ENCODE results near the gene HCRTR1.

HCRTR1 gene

GRCh38 chr1:31617218-31617915, at the start of gene HCRTR1:
HCRTR1 (plus strand) TSS chr1:31617689; CDS start chr1:31619193, 1,504 bp downstream.
- no peak for FAIRE-seq

GRCh38 chr1:31567956-31568570, 49.4 kb upstream of the HCRTR1 start:
- FAIRE-seq = no peak

DNA sequence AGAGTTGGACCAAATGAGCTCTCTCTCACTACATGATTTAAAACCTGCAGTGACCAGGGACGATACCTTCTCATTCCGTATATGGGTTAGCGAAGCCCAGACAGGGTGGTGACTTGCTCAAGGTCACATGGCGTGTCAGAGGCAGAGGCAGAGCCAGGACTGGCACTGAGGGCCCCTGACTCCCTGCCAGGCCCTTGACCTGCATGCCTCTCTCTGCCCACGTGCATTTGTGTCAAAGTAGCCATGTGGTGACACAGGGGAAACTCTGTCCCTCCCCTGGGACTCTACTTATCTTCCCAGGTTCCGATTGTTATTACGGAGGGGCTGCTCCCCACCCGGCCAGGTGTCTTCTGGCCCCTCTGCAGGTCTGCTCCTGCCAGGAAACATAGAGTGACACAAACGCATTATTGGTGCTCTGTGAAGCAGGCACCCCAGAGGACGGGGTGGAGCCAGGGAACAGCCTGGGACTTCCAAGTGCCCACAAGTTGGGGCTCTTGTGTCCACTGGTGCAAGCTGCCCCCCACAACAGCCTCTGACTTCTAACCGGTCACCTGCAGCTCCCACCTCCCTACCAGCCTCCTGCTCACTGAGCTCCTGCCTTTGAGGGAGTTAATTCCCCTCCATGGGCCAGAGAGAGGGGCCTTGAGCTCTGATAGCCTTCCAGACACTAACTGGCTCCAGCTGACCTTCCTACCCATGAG, 48.4 kb upstream of the HCRTR1 start:
- FAIRE-seq = no peak

DNA sequence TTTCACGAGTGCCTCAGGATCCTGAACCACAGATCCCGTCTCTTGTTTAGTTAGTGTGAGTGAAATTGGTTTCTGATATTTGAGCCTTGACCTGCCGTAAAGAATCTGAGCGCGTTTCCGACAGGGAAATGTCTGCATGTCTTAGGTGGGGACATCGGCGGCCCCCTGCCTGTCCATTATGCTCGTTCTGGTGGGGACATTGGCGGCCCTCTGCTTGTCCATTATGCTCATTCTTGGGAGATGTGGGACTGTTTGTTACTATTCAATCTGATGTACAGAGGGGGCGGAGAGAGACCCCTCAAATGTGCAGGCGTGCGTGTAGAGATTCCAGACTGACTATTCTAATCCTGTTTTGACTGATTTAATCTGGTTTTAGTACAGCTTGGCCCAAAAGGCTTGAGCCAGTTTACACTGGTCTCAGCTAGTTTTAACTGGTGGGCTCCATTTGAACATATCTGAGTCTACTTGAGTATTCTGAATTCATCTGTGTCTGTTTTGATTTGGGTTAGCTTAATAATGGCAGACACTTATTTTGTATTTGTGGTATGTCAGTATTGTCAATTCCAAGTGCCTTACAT, 47.8 kb upstream of the HCRTR1 start:
- FAIRE-seq = no peak

DNA sequence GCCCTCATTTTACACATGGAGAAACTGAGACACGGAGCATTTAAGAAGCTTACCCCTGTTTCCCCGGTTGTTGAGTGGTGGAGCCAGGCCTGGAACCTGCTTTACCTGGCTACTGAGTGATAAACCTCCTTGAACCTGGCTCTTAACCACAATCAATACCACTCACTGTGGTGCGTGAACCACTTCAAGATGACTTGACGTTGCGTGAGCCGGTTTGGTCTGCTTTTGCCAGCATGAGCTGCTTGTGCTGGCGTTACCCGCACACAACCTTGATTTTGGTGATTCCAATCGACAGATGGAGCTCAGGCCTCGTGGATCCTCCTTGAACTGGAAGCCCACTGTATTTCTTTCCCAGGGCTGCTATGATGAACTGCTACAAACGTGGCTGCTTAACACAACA, 47.3 kb upstream of the HCRTR1 start:
- FAIRE-seq = no peak

DNA sequence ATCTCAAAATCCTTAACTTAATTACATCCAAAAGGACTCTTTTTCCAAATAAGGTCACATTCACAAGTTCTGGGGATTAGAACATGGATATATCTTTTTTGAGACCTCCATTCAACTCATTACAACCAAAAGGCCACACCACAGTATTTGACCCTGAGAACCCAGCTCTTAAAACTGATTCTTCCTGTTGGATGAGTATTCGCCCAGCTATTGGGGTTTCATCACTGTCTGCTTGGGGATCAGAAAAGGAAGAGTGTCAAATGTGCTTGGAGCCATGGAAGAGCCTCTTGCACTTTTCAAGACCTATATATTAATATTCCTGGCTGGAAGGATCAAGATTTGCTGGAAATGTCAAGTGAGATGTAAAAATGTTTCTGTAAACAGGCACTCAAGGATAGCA, 46.6 kb upstream of the HCRTR1 start:
- no peak for FAIRE-seq

DNA sequence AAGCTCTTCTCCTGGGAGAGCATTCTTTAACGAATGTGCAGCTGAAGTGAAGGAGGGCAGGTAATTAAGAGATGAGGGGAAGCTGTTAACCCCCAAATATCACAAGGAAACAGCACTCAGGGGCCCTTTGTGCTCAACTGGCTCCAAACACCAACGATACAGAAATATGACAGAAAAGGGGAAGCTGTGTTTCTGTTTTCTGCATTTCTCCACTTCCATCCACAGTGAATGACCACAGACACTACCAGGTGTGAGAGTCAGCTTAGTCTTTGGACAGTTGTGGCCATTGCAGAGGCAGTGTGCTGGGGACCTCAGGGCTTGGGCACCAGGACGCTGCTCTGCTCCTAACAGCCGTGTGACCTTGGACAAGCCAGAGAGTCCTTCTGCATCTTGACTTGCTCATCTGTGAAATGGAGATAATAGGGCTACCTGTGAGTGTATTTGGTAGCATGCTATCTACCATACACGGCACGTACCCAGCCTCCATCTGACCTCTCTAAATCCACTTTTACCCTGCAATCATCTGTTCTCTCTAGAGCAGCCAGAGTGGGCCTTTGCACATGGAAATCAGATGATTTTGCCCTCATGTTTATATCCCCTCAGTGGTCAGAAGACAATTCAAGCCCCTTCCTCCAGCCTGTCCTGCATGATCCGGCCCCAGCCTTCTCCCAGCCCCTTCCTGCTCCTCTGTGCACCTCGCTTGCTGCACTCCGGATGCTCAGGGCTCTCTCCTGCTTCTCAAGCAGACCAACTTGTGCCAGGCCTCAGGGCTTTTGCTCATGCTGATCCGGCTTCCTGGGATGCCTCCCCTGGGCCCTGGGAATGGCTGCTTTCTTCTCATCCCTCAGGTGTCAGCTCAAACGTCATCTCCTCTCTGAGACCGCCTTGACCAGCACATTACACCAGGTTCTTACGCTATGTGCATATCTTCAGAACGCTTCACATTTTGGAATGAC, 45.9 kb upstream of the HCRTR1 start:
- no peak for FAIRE-seq

- no peak for FAIRE-seq
Measured at GRCh38 chr1:31572323-31573104, 45.0 kb upstream of the HCRTR1 start.

DNA sequence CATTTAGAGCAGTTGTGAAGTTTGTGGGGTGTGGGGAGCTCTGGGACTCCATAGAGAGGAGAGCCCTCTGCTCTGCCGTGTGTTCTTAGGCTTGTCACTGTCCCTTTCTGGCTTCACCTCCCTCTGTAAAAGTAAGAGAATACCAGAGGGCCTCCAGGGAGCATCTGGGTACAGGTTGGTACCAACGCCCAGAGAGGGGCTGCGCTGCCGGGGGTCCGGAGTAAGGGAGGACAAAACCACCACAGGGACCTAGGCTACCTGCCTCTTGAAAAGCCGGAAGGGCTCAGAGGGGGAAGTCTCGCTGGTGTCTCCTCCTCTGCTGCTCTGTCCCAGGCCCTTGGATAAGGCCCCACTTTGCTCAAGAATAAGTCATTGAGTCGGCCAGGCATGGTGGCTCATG, 44.2 kb upstream of the HCRTR1 start:
- no peak for FAIRE-seq

DNA sequence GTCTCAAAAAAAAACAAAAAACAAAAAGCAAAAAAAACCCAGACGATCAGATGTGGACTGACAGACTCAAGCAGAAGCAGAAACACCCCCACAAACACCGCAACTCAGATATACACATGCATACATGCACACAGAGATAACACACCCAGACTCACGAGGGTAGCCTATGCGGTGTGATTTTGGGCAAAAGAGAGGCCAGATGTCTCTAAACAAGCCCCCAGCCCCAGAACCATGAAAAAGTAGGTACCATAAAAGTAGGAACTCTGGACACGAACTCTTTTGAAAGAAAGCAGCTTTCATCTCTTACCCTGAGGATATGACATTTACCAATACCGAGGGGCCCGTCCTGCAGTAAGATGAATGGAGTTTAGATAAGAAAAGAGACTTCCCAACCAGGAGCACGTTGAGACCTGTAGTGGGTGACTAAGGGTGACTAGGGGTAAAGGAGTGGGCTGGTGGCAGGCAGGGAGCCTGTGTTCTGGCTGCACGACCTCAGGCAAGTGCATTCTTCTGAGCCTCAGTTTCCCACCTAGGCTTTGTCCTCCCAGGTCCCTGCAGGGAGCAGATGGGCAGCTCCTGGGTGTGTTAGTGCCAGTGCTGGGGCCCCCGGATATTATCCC, 42.6 kb upstream of the HCRTR1 start:
- FAIRE-seq = no peak

DNA sequence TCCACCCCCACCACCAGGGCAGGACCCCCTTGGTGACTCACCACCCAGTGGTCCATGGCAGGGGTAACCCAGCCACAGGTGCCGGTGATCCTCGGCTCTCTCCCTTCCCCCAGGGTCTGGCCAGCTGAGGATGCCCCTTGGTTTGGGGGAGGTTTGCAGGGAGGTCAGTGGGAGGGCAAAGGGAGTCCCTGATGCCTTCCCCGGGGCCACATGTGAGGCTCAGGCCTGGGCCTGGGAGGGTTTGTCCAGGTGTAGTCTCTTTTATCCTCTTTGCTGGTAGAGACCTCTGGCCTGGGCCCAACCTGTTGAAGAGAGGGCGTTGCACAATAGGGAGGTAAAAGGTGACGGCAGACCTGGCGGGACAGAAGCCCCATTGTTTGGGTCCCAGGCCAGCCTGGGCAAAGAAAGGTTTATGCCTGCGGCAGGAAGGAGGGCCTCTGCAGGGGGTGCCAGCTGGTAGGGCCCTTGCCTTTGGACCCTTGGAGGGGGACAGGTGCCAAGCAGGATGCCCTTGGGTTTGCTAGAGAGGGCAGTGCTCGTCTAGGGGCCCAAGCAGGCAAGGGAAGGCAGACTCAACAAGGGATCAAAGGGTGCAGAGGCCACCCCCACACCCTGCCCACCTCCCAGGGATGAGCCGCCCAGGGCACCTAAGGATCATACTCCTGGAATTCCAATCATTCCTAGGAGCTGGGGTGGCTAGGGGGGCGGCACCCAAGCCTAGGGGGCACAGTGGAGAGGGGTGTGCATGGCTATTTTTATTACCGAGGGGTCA, 41.9 kb upstream of the HCRTR1 start:
- no peak for FAIRE-seq

DNA sequence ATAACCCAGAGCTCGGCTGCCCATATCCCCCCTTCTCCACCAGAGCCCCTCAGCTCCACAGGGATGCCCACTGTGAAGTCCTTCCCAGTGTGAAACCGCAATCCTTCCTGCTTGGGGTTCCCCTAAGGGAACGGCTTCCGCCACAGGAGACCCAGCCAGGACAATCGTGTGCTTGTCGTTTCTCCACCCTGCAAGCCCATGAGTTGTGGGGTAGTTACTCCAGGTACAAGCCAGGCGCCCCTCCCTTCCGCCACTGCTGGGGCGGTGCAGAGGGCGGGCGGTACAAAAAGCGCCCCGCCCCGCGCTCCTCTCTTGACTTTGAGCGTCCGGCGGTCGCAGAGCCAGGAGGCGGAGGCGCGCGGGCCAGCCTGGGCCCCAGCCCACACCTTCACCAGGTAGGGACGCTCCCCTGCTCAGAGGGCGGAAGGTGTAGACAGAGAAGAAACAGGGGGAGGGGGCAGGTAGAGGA, 41.3 kb upstream of the HCRTR1 start, which contains the start of gene TINAGL1:
Gene TINAGL1 (plus strand): TSS at position 315 of the 469 bp plus-strand sequence. CDS start 634 bp downstream, outside the sequence.
- no peak for FAIRE-seq

DNA sequence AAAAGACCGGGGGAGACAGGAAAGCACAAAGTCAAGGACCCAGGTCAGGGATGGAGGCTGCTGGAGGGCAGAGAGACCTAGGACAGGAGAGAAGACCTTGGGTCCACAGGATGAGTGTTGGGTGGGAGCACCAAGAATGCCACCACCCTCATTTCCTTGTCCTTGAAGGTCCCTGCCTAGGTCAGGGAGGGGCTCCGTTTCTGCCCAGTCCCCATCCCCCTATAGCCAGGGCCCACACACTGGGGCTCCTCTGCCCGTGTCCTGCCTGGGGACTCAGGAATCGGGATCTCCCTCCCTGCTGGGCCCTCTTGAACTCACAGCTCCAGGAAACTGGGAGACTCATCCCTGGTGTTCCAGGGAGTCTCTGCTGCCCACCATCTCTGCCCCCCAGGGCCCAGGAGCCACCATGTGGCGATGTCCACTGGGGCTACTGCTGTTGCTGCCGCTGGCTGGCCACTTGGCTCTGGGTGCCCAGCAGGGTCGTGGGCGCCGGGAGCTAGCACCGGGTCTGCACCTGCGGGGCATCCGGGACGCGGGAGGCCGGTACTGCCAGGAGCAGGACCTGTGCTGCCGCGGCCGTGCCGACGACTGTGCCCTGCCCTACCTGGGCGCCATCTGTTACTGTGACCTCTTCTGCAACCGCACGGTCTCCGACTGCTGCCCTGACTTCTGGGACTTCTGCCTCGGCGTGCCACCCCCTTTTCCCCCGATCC, 40.6 kb upstream of the HCRTR1 start:
- FAIRE-seq = no peak

DNA sequence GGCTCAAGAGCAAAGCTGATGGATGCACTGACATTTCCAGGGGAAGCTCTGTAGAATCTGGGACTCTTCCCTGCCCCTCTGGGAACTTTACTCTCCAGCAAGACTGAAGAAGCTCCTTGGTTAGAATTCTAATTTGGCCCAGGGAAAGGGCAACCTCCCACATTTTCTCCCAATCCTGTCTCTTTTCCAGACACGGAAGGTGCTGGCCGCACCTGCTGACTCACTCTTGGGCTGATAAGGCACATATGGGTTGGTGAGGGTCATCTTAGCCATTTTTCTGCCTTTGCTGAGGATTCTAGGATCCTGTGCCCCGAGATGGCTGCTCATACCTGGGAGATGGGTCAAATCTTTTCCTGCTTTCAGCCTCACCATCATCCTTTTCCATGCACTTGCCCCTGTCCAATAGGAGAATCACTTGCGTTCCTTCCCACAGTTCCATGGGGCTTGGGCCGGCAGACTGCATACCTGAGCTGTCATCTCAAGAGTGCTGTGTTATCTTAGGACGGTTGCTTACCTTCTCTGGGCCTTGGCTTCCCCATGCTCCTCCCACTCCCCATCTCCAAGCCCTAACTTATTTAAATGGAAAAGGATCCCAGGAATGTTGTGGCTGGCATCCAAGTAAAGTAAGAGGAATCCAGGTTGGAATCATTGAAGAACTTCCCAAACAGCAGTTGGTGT, 39.8 kb upstream of the HCRTR1 start:
- FAIRE-seq = no peak

GRCh38 chr1:31579374-31579773, 38.1 kb upstream of the HCRTR1 start:
- no peak for FAIRE-seq

- no peak for FAIRE-seq
Measured at GRCh38 chr1:31580513-31580870, 37.0 kb upstream of the HCRTR1 start.

- no peak for FAIRE-seq
Measured at GRCh38 chr1:31580891-31581603, 36.4 kb upstream of the HCRTR1 start.

All from TTC549 (cell line).